HUDEP-2 (cell line): ENCODE data around the gene NUP58.

Experiments
- DNase-seq, 76 experiments: peaks; one replicate each; lab custom pipeline; 2025; ENCODE audit not compliant: unreplicated experiment in 76 of 76; lab: John Stamatoyannopoulos, UW

Gene NUP58

DNA sequence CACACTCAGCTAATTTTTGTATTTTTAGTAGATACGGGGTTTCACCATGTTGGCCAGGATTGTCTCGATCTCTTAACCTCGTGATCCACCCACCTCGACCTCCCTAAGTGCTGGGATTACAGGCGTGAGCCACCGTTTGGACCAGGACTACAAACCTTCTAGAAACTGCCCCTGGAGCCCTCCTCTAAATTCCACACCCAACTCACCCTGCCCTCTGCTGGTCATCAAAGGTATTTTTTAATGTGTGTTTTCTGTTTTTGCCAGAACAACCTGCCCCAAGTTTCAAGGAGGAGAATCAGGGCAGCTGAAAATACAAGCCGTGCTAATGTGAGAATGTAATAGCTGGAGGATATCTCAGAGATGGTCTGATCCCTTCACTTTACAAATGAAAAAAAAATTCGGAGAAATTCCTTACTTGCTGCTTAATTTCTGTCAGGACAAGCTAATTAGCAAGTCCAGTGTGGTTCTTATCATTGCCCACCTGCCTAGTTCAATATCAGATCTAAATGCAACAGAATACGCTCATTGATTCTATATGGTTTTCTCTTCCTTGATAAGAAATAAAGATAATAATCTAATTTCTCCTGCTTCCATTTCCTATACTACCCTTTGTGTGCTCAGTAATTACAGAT, 74.4 kb downstream of the NUP58 start:
- peak in 34 of 76 experiments; percentile 8 to 75 (median 36) for DNase-seq

GRCh38 chr13:25377244-25377962, 76.0 kb downstream of the NUP58 start:
- no peak for DNase-seq

DNA sequence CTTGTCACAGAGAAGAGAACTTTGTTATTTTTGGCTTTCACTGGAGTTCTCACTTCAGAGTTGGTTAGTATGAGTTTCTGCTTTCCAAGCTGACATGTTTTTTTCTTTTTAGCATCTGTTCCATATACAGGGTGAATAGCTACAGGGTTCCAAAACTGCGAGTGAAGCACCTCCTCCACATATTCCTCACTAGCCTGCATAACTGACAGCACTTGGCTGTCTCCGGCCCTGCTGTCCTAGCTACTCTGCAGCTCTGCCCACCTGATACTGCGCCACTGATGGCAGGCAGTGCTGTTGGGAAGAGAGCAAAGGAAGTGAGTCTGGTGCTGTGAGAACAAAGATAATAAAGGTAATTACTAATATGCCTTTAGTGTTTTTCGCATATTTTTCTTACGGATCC, 77.1 kb downstream of the NUP58 start:
- DNase-seq, result no peak

DNA sequence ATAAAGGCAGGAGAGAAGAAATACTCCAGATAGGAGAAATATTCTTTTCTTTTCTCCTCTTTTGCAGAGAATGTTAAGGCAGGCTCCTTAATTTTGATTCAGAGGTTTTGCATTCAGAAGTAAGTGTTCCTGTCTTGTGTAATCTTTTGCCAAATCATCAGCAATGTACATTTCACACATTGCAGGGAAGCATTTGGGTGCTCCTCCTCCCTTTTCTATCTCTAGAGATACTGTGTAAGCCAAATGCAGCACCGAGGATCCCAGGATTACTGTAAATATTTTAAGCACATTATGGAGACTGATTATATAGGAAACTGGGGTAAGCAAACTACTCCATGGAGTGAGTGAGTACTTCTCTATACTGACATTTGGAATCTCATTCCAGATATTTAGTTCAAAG, 77.6 kb downstream of the NUP58 start:
- no peak for DNase-seq

GRCh38 chr13:25380082-25380481, 78.7 kb downstream of the NUP58 start:
- DNase-seq, result peak in 12 of 76 experiments; percentile 5 to 46 (median 18)

- peak in 7 of 76 experiments; percentile 13 to 37 (median 21) for DNase-seq
Observed at GRCh38 chr13:25380741-25381324, 79.4 kb downstream of the NUP58 start.

GRCh38 chr13:25384758-25385410, 83.5 kb downstream of the NUP58 start:
- DNase-seq, result no peak

- DNase-seq, result peak in 44 of 76 experiments; percentile 4 to 65 (median 32)
Observed at GRCh38 chr13:25391932-25392331, 90.5 kb downstream of the NUP58 start.
